Measurements from ENCODE around the gene RSPRY1.

RSPRY1 gene

GRCh38 chr16:57148481-57148880 lies 37.6 kb upstream of the RSPRY1 start:
- no peak for DNase-seq (ENCODE audit: extremely low read depth, low read depth)
- no peak for TF ChIP-seq CTCF (IDR thresholded peaks at IDR 0.05; ENCODE audit: low read depth, low read length)

GRCh38 chr16:57149391-57149790 lies 36.7 kb upstream of the RSPRY1 start:
- DNase-seq (ENCODE audit: extremely low read depth, low read depth), result no peak
- TF ChIP-seq CTCF (IDR thresholded peaks at IDR 0.05; ENCODE audit: low read depth, low read length), result no peak

- TF ChIP-seq CTCF (IDR thresholded peaks at IDR 0.05; ENCODE audit: low read depth, low read length), result no peak
- no peak for DNase-seq (ENCODE audit: extremely low read depth, low read depth)
Measured at GRCh38 chr16:57150682-57151330, 35.3 kb upstream of the RSPRY1 start.

- no peak for DNase-seq (ENCODE audit: extremely low read depth, low read depth)
- no peak for TF ChIP-seq CTCF (IDR thresholded peaks at IDR 0.05; ENCODE audit: low read depth, low read length)
Measured at GRCh38 chr16:57151369-57151768, 34.8 kb upstream of the RSPRY1 start.

- no peak for TF ChIP-seq CTCF (IDR thresholded peaks at IDR 0.05; ENCODE audit: low read depth, low read length)
- DNase-seq (ENCODE audit: extremely low read depth, low read depth), result no peak
Measured at GRCh38 chr16:57152096-57153093, 33.7 kb upstream of the RSPRY1 start.

GRCh38 chr16:57153841-57154240 lies 32.3 kb upstream of the RSPRY1 start:
- no peak for TF ChIP-seq CTCF (IDR thresholded peaks at IDR 0.05; ENCODE audit: low read depth, low read length)
- no peak for DNase-seq (ENCODE audit: extremely low read depth, low read depth)
